SK-N-SH (cell line): Measurements from ENCODE around the gene CDKL5. TPM values are rescaled to one million over a fixed set of nuclear protein-coding genes. Genes with fewer than 3 reads are reported as not detected.
"Not testable (repeated sequence)": the region's sequence is repeated elsewhere in the genome, so short reads cannot be mapped to it uniquely, and the experiment has no call there.

Experiments used
- CTCF ChIA-PET: fragments of 300-600, 350-600 bp; formaldehyde crosslinking; extraction: SDS; loops from one replicate; lab custom pipeline; 2021; lab: Yijun Ruan, JAX
- POLR2A ChIA-PET: fragments of 350-600 bp; sonication (Branson Sonifier 250); formaldehyde crosslinking; extraction: SDS; loops from one replicate; lab custom pipeline; 2020; ENCODE audit warnings: antibody characterized with exemption, inconsistent platforms; lab: Yijun Ruan, JAX
- DNase-seq: peaks from one replicate; pipeline ENCODE4 v3.0.0; 2012
- H2AFZ ChIP-seq: fragments of 200-600 bp; sonication (generic); 2 replicates; pipeline ENCODE4 v1.8.1; 2016; ENCODE audit warnings: antibody characterized with exemption, mild to moderate bottlenecking, low read depth
- H3F3A ChIP-seq: fragments of 200-600 bp; sonication (generic); replicated peaks from 2 replicates; pipeline ENCODE3; 2016; ENCODE audit warnings: antibody characterized with exemption, mild to moderate bottlenecking; ENCODE audit not compliant: insufficient read depth
- H3K27ac ChIP-seq, 2 experiments: fragments of 200-500 bp in 1 of 2; fragments of 200-600 bp in 1 of 2; sonication (Bioruptor generic) in 1 of 2; sonication (generic), shearing (Covaris generic) in 1 of 2; 2 replicates each; pipeline versions ENCODE4 v1.5.1 to v1.6.1; 2014 to 2016; ENCODE audit warnings: low read depth in 2 of 2, inconsistent platforms in 1 of 2, low read length in 1 of 2, mild to moderate bottlenecking in 1 of 2, mixed read lengths in 1 of 2
- H3K27me3 ChIP-seq: fragments of 200-600 bp; sonication (generic), shearing (Covaris generic); 2 replicates; pipeline ENCODE4 v1.6.1; 2016; ENCODE audit warnings: mixed run types; ENCODE audit not compliant: insufficient read depth
- H3K36me3 ChIP-seq, 2 experiments: fragments of 200-500 bp in 1 of 2; fragments of 200-600 bp in 1 of 2; sonication (Bioruptor generic) in 1 of 2; sonication (generic) in 1 of 2; replicated peaks in 1 of 2; 2 replicates each; pipeline versions ENCODE3 to v1.5.1; 2014 to 2016; ENCODE audit warnings: low read length in 1 of 2, mild to moderate bottlenecking in 1 of 2; ENCODE audit not compliant: insufficient read depth in 2 of 2, control insufficient read depth in 1 of 2
- H3K4me1 ChIP-seq, 2 experiments: fragments of 200-500 bp in 1 of 2; fragments of 200-600 bp in 1 of 2; sonication (Bioruptor generic) in 1 of 2; sonication (generic), shearing (Covaris generic) in 1 of 2; 2 replicates each; pipeline versions ENCODE4 v1.5.1 to v1.6.1; 2014 to 2016; ENCODE audit warnings: low read depth in 1 of 2, low read length in 1 of 2, mixed run types in 1 of 2; ENCODE audit not compliant: insufficient read depth in 2 of 2, control insufficient read depth in 1 of 2
- H3K4me2 ChIP-seq: fragments of 200-600 bp; sonication (generic), shearing (Covaris generic); 2 replicates; pipeline ENCODE4 v1.6.1; 2017; ENCODE audit warnings: mixed run types
- H3K4me3 ChIP-seq, 2 experiments: fragments of 200-500 bp in 1 of 2; fragments of 200-600 bp in 1 of 2; sonication (Bioruptor generic) in 1 of 2; sonication (generic), shearing (Covaris generic) in 1 of 2; 2 replicates each; pipeline versions ENCODE4 v1.5.1 to v1.8.1; 2014 to 2016; ENCODE audit warnings: low read depth in 2 of 2, inconsistent platforms in 1 of 2, low read length in 1 of 2, mild to moderate bottlenecking in 1 of 2, mixed read lengths in 1 of 2, moderate library complexity in 1 of 2
- H3K79me2 ChIP-seq: fragments of 200-600 bp; sonication (generic); 2 replicates; pipeline ENCODE4 v1.8.1; 2017; ENCODE audit warnings: mild to moderate bottlenecking; ENCODE audit not compliant: insufficient read depth
- H3K9ac ChIP-seq: fragments of 200-600 bp; sonication (generic); 2 replicates; pipeline ENCODE4 v1.6.1; 2017; ENCODE audit warnings: mixed run types
- H3K9me2 ChIP-seq: fragments of 200-600 bp; sonication (generic); 2 replicates; pipeline ENCODE4 v1.6.1; 2017; ENCODE audit warnings: mixed run types
- H3K9me3 ChIP-seq: fragments of 200-600 bp; sonication (generic); 2 replicates; pipeline ENCODE4 v1.6.1; 2017; ENCODE audit warnings: mixed run types, mild to moderate bottlenecking, moderate library complexity
- H4K20me1 ChIP-seq: fragments of 200-600 bp; sonication (generic); 2 replicates; pipeline ENCODE4 v1.6.1; 2017; ENCODE audit warnings: mild to moderate bottlenecking, mixed run types; ENCODE audit not compliant: insufficient read depth
- CHD2 ChIP-seq: fragments of 150-350 bp; IDR thresholded peaks from 2 replicates; pipeline ENCODE4 v1.6.1; 2018; ENCODE audit warnings: low read length; ENCODE audit not compliant: partially characterized antibody
- CTCF ChIP-seq: fragments of 200-600 bp; sonication (generic); IDR thresholded peaks from 2 replicates; pipeline ENCODE4 v1.6.1; 2017; ENCODE audit warnings: antibody characterized with exemption, mild to moderate bottlenecking, moderate library complexity
- FOXJ3 ChIP-seq: sonication (generic); formaldehyde crosslinking; IDR thresholded peaks from 2 replicates; pipeline ENCODE4 v1.5.1; 2020; ENCODE audit warnings: mild to moderate bottlenecking, missing genetic modification reagents
- MEF2A ChIP-seq: IDR thresholded peaks from 2 replicates; pipeline ENCODE4 v1.4.0; 2012; ENCODE audit warnings: low read depth, borderline replicate concordance
- MXI1 ChIP-seq: IDR thresholded peaks from 2 replicates; pipeline ENCODE4 v1.6.1; 2012; ENCODE audit warnings: mild to moderate bottlenecking, low read depth, low read length, improper control_type of control experiment
- NRF1 ChIP-seq: IDR thresholded peaks from 2 replicates; pipeline ENCODE4 v1.6.1; 2012; ENCODE audit warnings: low read depth, mild to moderate bottlenecking, low read length
- RAD21 ChIP-seq: IDR thresholded peaks from 2 replicates; pipeline ENCODE4 v1.6.1; 2012; ENCODE audit warnings: mild to moderate bottlenecking, low read length
- SIN3A ChIP-seq: IDR thresholded peaks from 2 replicates; pipeline ENCODE4 v1.6.1; 2012; ENCODE audit warnings: low read depth, mild to moderate bottlenecking, low read length, moderate library complexity, borderline replicate concordance
- SMC3 ChIP-seq: IDR thresholded peaks from 2 replicates; pipeline ENCODE4 v1.6.1; 2012; ENCODE audit warnings: low read depth, low read length, improper control_type of control experiment
- TAF1 ChIP-seq: IDR thresholded peaks from 2 replicates; pipeline ENCODE4 v1.6.1; 2012; ENCODE audit warnings: low read depth, mild to moderate bottlenecking, low read length, moderate library complexity, borderline replicate concordance
- TCF12 ChIP-seq: IDR thresholded peaks from 2 replicates; pipeline ENCODE4 v1.4.0; 2012
- WGBS: methylation state at CpG from one replicate; pipeline ENCODE4 v1.1.6; 2017; ENCODE audit warnings: low lambda C conversion rate; 5-methylcytosine and 5-hydroxymethylcytosine counted together
- polyA plus RNA-seq, 3 experiments: library from polyadenylated mRNA; depleted of rRNA; stranded (reverse); fragments of >200 nt; gene quantifications; 2 replicates each; pipeline ENCODE4 v1.2.3, GENCODE V29; 2012
- TF ChIP-seq, protein P1 (sequence below): IDR thresholded peaks from 2 replicates; pipeline ENCODE4 v1.4.0; 2012; ENCODE audit warnings: low read depth, borderline replicate concordance

Gene CDKL5
- polyA plus RNA-seq, 1 of the 3 experiments (the other 2 are of a cell fraction), result 1.3 TPM

- TF ChIP-seq MEF2A (no peak), TCF12 (no peak), FOXJ3 (CRISPR knock-in tag) (no peak)
- TF ChIP-seq, all 33 proteins: peak for 0
Observed at GRCh38 chrX:18578546-18578945, 153.1 kb downstream of the CDKL5 start (continued).

DNA sequence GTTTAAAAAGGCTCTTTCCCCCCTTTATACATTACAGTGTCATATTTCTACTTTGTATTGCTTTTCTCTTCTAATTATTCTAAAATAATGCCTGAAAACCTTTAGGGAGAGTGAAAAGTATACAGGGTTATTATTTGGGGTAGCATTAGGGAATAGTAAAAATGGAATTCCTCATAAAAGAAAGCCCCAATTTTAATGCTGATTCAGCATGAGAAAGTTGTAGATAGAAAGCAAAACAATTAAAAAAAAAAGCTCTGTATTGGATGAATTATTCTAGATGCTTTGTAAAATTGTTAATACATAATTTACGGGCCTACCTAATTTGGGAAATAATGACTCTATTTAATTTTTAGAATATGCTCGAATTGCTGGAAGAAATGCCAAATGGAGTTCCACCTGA lies 154.1 kb downstream of the CDKL5 start:
- Histone ChIP-seq H3K27me3 (no peaks in the 10 kb centered on the region), H2AFZ (no peak overlapping the region), H3K4me3 (no peak overlapping the region), H3K27ac (no peak overlapping the region), H3K9ac (no peak overlapping the region), H3K9me3 (no peaks in the 10 kb centered on the region), H4K20me1 (no peaks in the 10 kb centered on the region), H3K4me2 (no peak overlapping the region), H3K4me1 (peaks cover 7 to 13% of the 10 kb centered on the region in 2 experiments; a peak in 3 of 4 replicates), H3K9me2 (no peaks in the 10 kb centered on the region), H3K36me3 (peaks cover 7 to 18% of the 10 kb centered on the region in 2 experiments), H3F3A (no peaks in the 10 kb centered on the region), H3K79me2 (no peaks in the 10 kb centered on the region)
- no peak for TF ChIP-seq CHD2
- TF ChIP-seq CTCF, result no peak
- TF ChIP-seq TAF1, result no peak
- TF ChIP-seq RAD21, result no peak
- TF ChIP-seq SIN3A, result no peak
- TF ChIP-seq, protein P1, sequence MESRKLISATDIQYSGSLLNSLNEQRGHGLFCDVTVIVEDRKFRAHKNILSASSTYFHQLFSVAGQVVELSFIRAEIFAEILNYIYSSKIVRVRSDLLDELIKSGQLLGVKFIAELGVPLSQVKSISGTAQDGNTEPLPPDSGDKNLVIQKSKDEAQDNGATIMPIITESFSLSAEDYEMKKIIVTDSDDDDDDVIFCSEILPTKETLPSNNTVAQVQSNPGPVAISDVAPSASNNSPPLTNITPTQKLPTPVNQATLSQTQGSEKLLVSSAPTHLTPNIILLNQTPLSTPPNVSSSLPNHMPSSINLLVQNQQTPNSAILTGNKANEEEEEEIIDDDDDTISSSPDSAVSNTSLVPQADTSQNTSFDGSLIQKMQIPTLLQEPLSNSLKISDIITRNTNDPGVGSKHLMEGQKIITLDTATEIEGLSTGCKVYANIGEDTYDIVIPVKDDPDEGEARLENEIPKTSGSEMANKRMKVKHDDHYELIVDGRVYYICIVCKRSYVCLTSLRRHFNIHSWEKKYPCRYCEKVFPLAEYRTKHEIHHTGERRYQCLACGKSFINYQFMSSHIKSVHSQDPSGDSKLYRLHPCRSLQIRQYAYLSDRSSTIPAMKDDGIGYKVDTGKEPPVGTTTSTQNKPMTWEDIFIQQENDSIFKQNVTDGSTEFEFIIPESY, result no peak
- no peak for TF ChIP-seq SMC3
- no peak for TF ChIP-seq NRF1
- no peak for TF ChIP-seq MEF2A
- ChIA-PET POLR2A (no interaction called here), CTCF (no interaction called here)
- no peak for DNase-seq
- 48% methylated on average over 2 of the region's 2 CpGs for WGBS

- Histone ChIP-seq H3K4me1 (peaks cover 7 to 11% of the 10 kb centered on the region in 2 experiments; a peak in 2 of 4 replicates), H3K36me3 (peaks cover 7 to 34% of the 10 kb centered on the region in 2 experiments), H2AFZ (no peak overlapping the region; the same call in 1 of the 2 replicates), H4K20me1 (no peaks in the 10 kb centered on the region), H3K27me3 (no peaks in the 10 kb centered on the region), H3K79me2 (no peaks in the 10 kb centered on the region), H3K9ac (no peak overlapping the region), H3K4me2 (peak overlapping the region; percentile 31; the same call in 1 of the 2 replicates), H3K9me3 (no peaks in the 10 kb centered on the region), H3K9me2 (no peaks in the 10 kb centered on the region), H3K27ac (peak overlapping the region; percentile 26 to 86; a peak in 3 of 4 replicates), H3F3A (no peaks in the 10 kb centered on the region), H3K4me3 (no peak overlapping the region)
- POLR2A ChIA-PET, result no interaction called here
- CTCF ChIA-PET, result no interaction called here
- 36% methylated on average over 6 of the region's 6 CpGs for WGBS
- TF ChIP-seq TCF12, result peak; percentile 82
- TF ChIP-seq MXI1, result no peak
- DNase-seq, result peak; percentile 12
Observed at GRCh38 chrX:18582910-18583493, 157.6 kb downstream of the CDKL5 start.

GRCh38 chrX:18589292-18589691 lies 163.9 kb downstream of the CDKL5 start:
- H3K4me1 ChIP-seq, H3K4me2 ChIP-seq, H3F3A ChIP-seq, H3K27me3 ChIP-seq, H3K9me2 ChIP-seq, CTCF ChIA-PET, H3K27ac ChIP-seq, H3K9ac ChIP-seq, POLR2A ChIA-PET, H3K9me3 ChIP-seq, H3K79me2 ChIP-seq, H3K4me3 ChIP-seq, DNase-seq, H2AFZ ChIP-seq, H4K20me1 ChIP-seq: not testable (repeated sequence)
- peaks cover 0 to 28% of the 10 kb centered on the region in 2 experiments for H3K36me3 ChIP-seq
- WGBS, result 40% methylated on average over 1 of the region's 1 CpG
